ENCODE data around the gene PPARG.

DNA sequence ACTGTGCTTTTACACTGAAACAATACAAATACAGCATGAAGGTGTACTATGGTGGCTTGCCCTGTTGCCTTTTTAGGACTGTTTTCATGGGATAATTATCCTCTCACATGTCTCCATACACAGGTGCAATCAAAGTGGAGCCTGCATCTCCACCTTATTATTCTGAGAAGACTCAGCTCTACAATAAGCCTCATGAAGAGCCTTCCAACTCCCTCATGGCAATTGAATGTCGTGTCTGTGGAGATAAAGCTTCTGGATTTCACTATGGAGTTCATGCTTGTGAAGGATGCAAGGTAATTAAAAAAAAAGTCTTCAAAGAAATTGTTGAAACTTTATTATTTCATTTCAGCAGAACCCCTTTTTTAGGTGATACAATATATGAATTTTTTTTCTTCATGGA, 92.3 kb downstream of the PPARG start:
- TF ChIP-seq POLR2A (IDR thresholded peaks at IDR 0.05): no peak
- TF ChIP-seq, protein P1, sequence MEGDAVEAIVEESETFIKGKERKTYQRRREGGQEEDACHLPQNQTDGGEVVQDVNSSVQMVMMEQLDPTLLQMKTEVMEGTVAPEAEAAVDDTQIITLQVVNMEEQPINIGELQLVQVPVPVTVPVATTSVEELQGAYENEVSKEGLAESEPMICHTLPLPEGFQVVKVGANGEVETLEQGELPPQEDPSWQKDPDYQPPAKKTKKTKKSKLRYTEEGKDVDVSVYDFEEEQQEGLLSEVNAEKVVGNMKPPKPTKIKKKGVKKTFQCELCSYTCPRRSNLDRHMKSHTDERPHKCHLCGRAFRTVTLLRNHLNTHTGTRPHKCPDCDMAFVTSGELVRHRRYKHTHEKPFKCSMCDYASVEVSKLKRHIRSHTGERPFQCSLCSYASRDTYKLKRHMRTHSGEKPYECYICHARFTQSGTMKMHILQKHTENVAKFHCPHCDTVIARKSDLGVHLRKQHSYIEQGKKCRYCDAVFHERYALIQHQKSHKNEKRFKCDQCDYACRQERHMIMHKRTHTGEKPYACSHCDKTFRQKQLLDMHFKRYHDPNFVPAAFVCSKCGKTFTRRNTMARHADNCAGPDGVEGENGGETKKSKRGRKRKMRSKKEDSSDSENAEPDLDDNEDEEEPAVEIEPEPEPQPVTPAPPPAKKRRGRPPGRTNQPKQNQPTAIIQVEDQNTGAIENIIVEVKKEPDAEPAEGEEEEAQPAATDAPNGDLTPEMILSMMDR (IDR thresholded peaks at IDR 0.05): no peak

Measured in stomach (tissue), 4 donors.